CD14-positive monocyte (primary cell): ENCODE results near the gene OR51V1. TPM values are rescaled to one million over a fixed set of nuclear protein-coding genes. Genes with fewer than 3 reads are reported as not detected.

Experiments
- DNase-seq, 3 donors: peaks; one replicate each; pipeline ENCODE4 v3.0.0-alpha.2; 2011 to 2022
- H2AFZ ChIP-seq: 2 replicates; pipeline ENCODE4 v1.6.0; 2012; ENCODE audit warnings: mild to moderate bottlenecking, low read depth, low read length, inconsistent platforms; ENCODE audit not compliant: insufficient read depth, poor library complexity, severe bottlenecking
- H3K27ac ChIP-seq, 2 donors: 1 replicate in 1 of 2; 2 replicates in 1 of 2; pipeline ENCODE4 v1.5.1; 2012 to 2013; ENCODE audit warnings: low read length in 2 of 2, control low read depth in 1 of 2, inconsistent platforms in 1 of 2, low read depth in 1 of 2, mild to moderate bottlenecking in 1 of 2
- H3K27me3 ChIP-seq, 2 donors: one replicate each; pipeline versions ENCODE4 v1.6.0 to v1.6.1; 2011 to 2013; ENCODE audit warnings: low read length in 2 of 2; ENCODE audit not compliant: control insufficient read depth in 2 of 2, insufficient read depth in 2 of 2
- H3K36me3 ChIP-seq, 2 donors: replicated peaks in 1 of 2; 1 replicate in 1 of 2; 2 replicates in 1 of 2; pipeline versions ENCODE4 v1.5.1 to v1.6.1; 2012 to 2013; ENCODE audit warnings: low read length in 2 of 2, control low read depth in 1 of 2, inconsistent platforms in 1 of 2, mild to moderate bottlenecking in 1 of 2; ENCODE audit not compliant: insufficient read depth in 2 of 2, control insufficient read depth in 1 of 2
- H3K4me1 ChIP-seq, 2 donors: 1 replicate in 1 of 2; 2 replicates in 1 of 2; pipeline versions ENCODE4 v1.5.1 to v1.6.1; 2012 to 2013; ENCODE audit warnings: low read length in 2 of 2, control low read depth in 1 of 2, inconsistent platforms in 1 of 2, mild to moderate bottlenecking in 1 of 2, moderate library complexity in 1 of 2; ENCODE audit not compliant: insufficient read depth in 2 of 2, control insufficient read depth in 1 of 2
- H3K4me2 ChIP-seq: replicated peaks from 2 replicates; pipeline ENCODE3; 2012; ENCODE audit warnings: low read length, moderate library complexity, mild to moderate bottlenecking; ENCODE audit not compliant: poor library complexity, severe bottlenecking; ENCODE audit errors: extremely low read depth
- H3K4me3 ChIP-seq, 3 experiments: fragments of 200-600 bp in 1 of 3; sonication (generic) in 1 of 3; replicated peaks in 1 of 3; 1 replicate in 2 of 3; 2 replicates in 1 of 3; pipeline ENCODE4 v1.5.1; 2011 to 2013; ENCODE audit warnings: low read length in 3 of 3, mild to moderate bottlenecking in 3 of 3, control low read depth in 2 of 3, low read depth in 2 of 3, inconsistent platforms in 1 of 3, moderate library complexity in 1 of 3
- H3K79me2 ChIP-seq: 2 replicates; pipeline ENCODE4 v1.6.0; 2012; ENCODE audit warnings: mild to moderate bottlenecking, control low read depth, inconsistent platforms, low read length, moderate library complexity; ENCODE audit not compliant: insufficient read depth
- H3K9ac ChIP-seq: 2 replicates; pipeline ENCODE4 v1.6.0; 2017; ENCODE audit warnings: low read length, mild to moderate bottlenecking; ENCODE audit not compliant: insufficient read depth, poor library complexity, severe bottlenecking
- H3K9me3 ChIP-seq, 2 donors: replicated peaks in 1 of 2; 1 replicate in 1 of 2; 2 replicates in 1 of 2; pipeline versions ENCODE4 v1.5.1 to v1.6.1; 2012 to 2013; ENCODE audit warnings: low read length in 2 of 2, control low read depth in 1 of 2; ENCODE audit not compliant: control insufficient read depth in 1 of 2, insufficient read depth in 1 of 2
- H4K20me1 ChIP-seq: 2 replicates; pipeline ENCODE4 v1.6.0; 2012; ENCODE audit warnings: mild to moderate bottlenecking, low read length, control low read depth, moderate library complexity; ENCODE audit not compliant: insufficient read depth
- H3K27ac Mint-ChIP-seq, 7 donors: one replicate each; pipeline ENCODE4 v1.8.0; 2020; ENCODE audit warnings: mild to moderate bottlenecking in 7 of 7, mixed read lengths in 7 of 7, moderate library complexity in 6 of 7, inconsistent platforms in 2 of 7
- H3K27me3 Mint-ChIP-seq, 3 donors: one replicate each; pipeline ENCODE4 v1.8.0; 2021 to 2022; ENCODE audit warnings: low read depth in 3 of 3, mild to moderate bottlenecking in 3 of 3, mixed read lengths in 3 of 3, moderate library complexity in 3 of 3, inconsistent platforms in 1 of 3
- H3K36me3 Mint-ChIP-seq, 2 donors: one replicate each; pipeline ENCODE4 v1.8.0; 2020; ENCODE audit warnings: mixed read lengths in 2 of 2, inconsistent platforms in 1 of 2, mild to moderate bottlenecking in 1 of 2
- H3K4me1 Mint-ChIP-seq: one replicate; pipeline ENCODE4 v1.8.0; 2020; ENCODE audit warnings: mild to moderate bottlenecking, mixed read lengths
- H3K4me3 Mint-ChIP-seq, 2 donors: one replicate each; pipeline ENCODE4 v1.8.0; 2020; ENCODE audit warnings: mild to moderate bottlenecking in 2 of 2, mixed read lengths in 2 of 2, moderate library complexity in 1 of 2
- H3K9me3 Mint-ChIP-seq, 7 donors: one replicate each; pipeline ENCODE4 v1.8.0; 2020 to 2022; ENCODE audit warnings: mixed read lengths in 7 of 7, mild to moderate bottlenecking in 6 of 7, moderate library complexity in 6 of 7, inconsistent platforms in 2 of 7
- CTCF ChIP-seq: fragments of 200-600 bp; IDR thresholded peaks from one replicate; pipeline ENCODE4 v1.8.0; 2022; ENCODE audit warnings: antibody characterized with exemption, mild to moderate bottlenecking
- WGBS: methylation state at CpG from one replicate; pipeline ENCODE4 v1.1.5; 2013; ENCODE audit warnings: missing lambda C conversion rate; ENCODE audit not compliant: insufficient coverage; 5-methylcytosine and 5-hydroxymethylcytosine counted together
- intact Hi-C, 2 donors: fragments of 100-400 bp; cut with micrococcal nuclease; formaldehyde crosslinking; loops; one replicate each; pipeline versions ENCODE4 v1.15.0 to v1.15.1; 2023
- polyA plus RNA-seq, 3 donors: library from polyadenylated mRNA; depleted of rRNA in 1 of 3; unstranded in 2 of 3; stranded (reverse) in 1 of 3; fragments of 300-500 nt in 2 of 3; fragments of >200 nt in 1 of 3; fragmentation: Illumina TruSeq in 2 of 3; gene quantifications; 1 replicate in 2 of 3; 2 replicates in 1 of 3; pipeline ENCODE4 v1.2.3, GENCODE V29; 2012 to 2021

Gene OR51V1
- polyA plus RNA-seq, 3 donors, result not detected

- Mint-ChIP-seq H3K9me3 (peaks cover 0 to 6% (median 2%) of the 10 kb centered on the region in 7 donors), H3K27me3 (peaks cover 0 to 3% (median 1%) of the 10 kb centered on the region in 3 donors), H3K4me3 (no peak overlapping the region), H3K4me1 (no peaks in the 10 kb centered on the region), H3K27ac (no peak overlapping the region), H3K36me3 (no peaks in the 10 kb centered on the region)
- 100% methylated on average over 2 of the region's 5 CpGs for WGBS
- no peak overlapping the region for H3K4me2 ChIP-seq
- H4K20me1 ChIP-seq, result no peaks in the 10 kb centered on the region
- no peaks in the 10 kb centered on the region for H3K36me3 ChIP-seq
- H3K4me3 ChIP-seq, result no peak overlapping the region
- intact Hi-C loops, result no loop called here
- no peak for DNase-seq
- no peak overlapping the region for H2AFZ ChIP-seq
- H3K9ac ChIP-seq, result no peak overlapping the region
- no peaks in the 10 kb centered on the region for H3K27me3 ChIP-seq
- H3K9me3 ChIP-seq, result peaks cover 0 to 5% of the 10 kb centered on the region in 2 donors
- no peak overlapping the region for H3K27ac ChIP-seq
- H3K4me1 ChIP-seq, result no peaks in the 10 kb centered on the region
- TF ChIP-seq CTCF, result no peak
- H3K79me2 ChIP-seq, result no peaks in the 10 kb centered on the region
Measured at GRCh38 chr11:5196067-5196466, 4.4 kb downstream of the OR51V1 start.

- no peaks in the 10 kb centered on the region for H3K36me3 ChIP-seq
- H3K4me3 ChIP-seq, result no peak overlapping the region
- H2AFZ ChIP-seq, result no peak overlapping the region
- Mint-ChIP-seq H3K27ac (no peak overlapping the region), H3K27me3 (peaks cover 0 to 1% (median 0%) of the 10 kb centered on the region in 3 donors), H3K36me3 (no peaks in the 10 kb centered on the region), H3K4me3 (no peak overlapping the region), H3K9me3 (peaks cover 0 to 8% (median 2%) of the 10 kb centered on the region in 7 donors), H3K4me1 (no peaks in the 10 kb centered on the region)
- H4K20me1 ChIP-seq, result no peaks in the 10 kb centered on the region
- H3K4me2 ChIP-seq, result no peak overlapping the region
- no peaks in the 10 kb centered on the region for H3K79me2 ChIP-seq
- no peak overlapping the region for H3K9ac ChIP-seq
- H3K27me3 ChIP-seq, result no peaks in the 10 kb centered on the region
- no peak for DNase-seq
- intact Hi-C loops, result no loop called here
- H3K27ac ChIP-seq, result no peak overlapping the region
- no CpG with 5 or more reads among the region's 1 CpG for WGBS
- TF ChIP-seq CTCF, result no peak
- peaks cover 0 to 7% of the 10 kb centered on the region in 2 donors for H3K9me3 ChIP-seq
- no peaks in the 10 kb centered on the region for H3K4me1 ChIP-seq
Measured at GRCh38 chr11:5192738-5193137, 7.7 kb downstream of the OR51V1 start.
